Stimulated activated CD8-positive, alpha-beta memory T cell treated with anti-CD3 and anti-CD28 coated beads, Interleukin-4, amount 100 ng/mL, for 4 hours (primary cell): ENCODE data around the gene RFPL3.

Experiments
- DNase-seq, 2 donors: peaks; one replicate each; pipeline ENCODE4 v3.0.0-alpha.2; 2020; ENCODE audit warnings: low read depth in 2 of 2, low spot score in 1 of 2

RFPL3 gene

GRCh38 chr22:32410459-32410858 is 52.8 kb downstream of the RFPL3 start:
- no peak for DNase-seq
